Heart left ventricle (tissue), 13 donors: ENCODE measurements around the gene CCDC85B.

Experiments
- POLR2A ChIP-seq, 2 donors: fragments of 450-650 bp; IDR thresholded peaks; one replicate each; pipeline ENCODE4 v1.6.1; 2017; ENCODE audit warnings: antibody characterized with exemption in 2 of 2, mild to moderate bottlenecking in 2 of 2, moderate library complexity in 2 of 2
- TF ChIP-seq, protein P1 (sequence below), 12 donors: fragments of 200-600 bp; sonication (generic) in 4 of 12; IDR thresholded peaks; one replicate each; pipeline versions ENCODE4 v1.5.0 to v1.8.0; 2018 to 2022; ENCODE audit warnings: antibody characterized with exemption in 12 of 12, mild to moderate bottlenecking in 5 of 12
- donor health status: ischemic (EF 13 %, LVEDD 7.1; RV severe dilation, severe dysfunction).
- donor health status: DM: no; HTN: yes; CAD: no.
- donor health status: DM: no; HTN: no; CAD: no.
- donor health status: ischemic (EF 25% LVEDD 6.9; RV normal size, moderate dysfunction).
- donor health status: ischemic (EF 25% LVEDD 5.7; RV mildly dilated, moderate dysfunction).
- donor health status: ischemic (EF 35%, LVEDD 5.7; RV mildly dilated, moderate dysfunction).
- donor health status: nonischemic (EF 11% LVEDD 7.7; RV severe dilation, severe dysfunction).
- donor health status: DM: yes; HTN: yes; CAD: no.
- donor health status: PGD.
- donor health status: ischemic (EF 29% LVEDD 5.4; RV normal size, mild dysfunction).
- donor health status: nonischemic (EF 23%, LVEDD 6.1; RV moderate dilation, normal function).

DNA sequence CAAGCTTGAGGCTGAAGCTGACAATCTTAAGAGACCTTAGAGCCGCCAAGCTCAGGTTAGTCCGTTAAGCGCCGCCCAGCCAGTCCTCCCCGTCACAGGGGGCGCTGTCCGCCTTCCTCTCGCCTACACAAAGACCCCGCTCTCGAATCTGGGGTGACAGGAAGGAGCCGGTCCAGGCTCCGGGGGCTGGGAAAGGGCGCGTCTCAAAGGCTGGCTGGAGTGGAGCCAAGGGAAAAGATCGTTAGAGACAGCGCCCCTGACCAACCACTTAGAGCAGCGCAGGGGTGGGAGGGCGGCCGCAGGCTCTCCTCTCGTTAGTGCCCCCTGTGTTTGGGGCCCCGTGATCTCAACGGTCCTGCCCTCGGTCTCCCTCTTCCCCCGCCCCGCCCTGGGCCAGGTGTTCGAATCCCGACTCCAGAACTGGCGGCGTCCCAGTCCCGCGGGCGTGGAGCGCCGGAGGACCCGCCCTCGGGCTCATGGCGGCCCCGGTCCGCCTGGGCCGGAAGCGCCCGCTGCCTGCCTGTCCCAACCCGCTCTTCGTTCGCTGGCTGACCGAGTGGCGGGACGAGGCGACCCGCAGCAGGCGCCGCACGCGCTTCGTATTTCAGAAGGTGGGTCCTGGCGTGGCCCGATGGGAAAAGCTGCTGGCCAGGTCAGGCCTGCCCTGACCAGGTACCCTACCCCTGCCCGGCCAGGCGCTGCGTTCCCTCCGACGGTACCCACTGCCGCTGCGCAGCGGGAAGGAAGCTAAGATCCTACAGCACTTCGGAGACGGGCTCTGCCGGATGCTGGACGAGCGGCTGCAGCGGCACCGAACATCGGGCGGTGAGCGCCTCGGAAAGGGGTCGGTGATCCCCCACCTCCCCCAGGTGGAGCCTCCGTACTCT is 30.0 kb upstream of the CCDC85B start, which contains the start of gene MUS81:
- TF ChIP-seq POLR2A (IDR thresholded peaks at IDR 0.05), result peak; percentile 38 to 73
- TF ChIP-seq, protein P1, sequence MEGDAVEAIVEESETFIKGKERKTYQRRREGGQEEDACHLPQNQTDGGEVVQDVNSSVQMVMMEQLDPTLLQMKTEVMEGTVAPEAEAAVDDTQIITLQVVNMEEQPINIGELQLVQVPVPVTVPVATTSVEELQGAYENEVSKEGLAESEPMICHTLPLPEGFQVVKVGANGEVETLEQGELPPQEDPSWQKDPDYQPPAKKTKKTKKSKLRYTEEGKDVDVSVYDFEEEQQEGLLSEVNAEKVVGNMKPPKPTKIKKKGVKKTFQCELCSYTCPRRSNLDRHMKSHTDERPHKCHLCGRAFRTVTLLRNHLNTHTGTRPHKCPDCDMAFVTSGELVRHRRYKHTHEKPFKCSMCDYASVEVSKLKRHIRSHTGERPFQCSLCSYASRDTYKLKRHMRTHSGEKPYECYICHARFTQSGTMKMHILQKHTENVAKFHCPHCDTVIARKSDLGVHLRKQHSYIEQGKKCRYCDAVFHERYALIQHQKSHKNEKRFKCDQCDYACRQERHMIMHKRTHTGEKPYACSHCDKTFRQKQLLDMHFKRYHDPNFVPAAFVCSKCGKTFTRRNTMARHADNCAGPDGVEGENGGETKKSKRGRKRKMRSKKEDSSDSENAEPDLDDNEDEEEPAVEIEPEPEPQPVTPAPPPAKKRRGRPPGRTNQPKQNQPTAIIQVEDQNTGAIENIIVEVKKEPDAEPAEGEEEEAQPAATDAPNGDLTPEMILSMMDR (IDR thresholded peaks at IDR 0.05), result peak; percentile 82 to 95 (median 90)
